ENCODE measurements around the gene EAF1.

GRCh38 chr3:15470261-15470660 lies 42.9 kb downstream of the EAF1 start:
- TF ChIP-seq POLR2A (IDR thresholded peaks at IDR 0.05), result no peak
- TF ChIP-seq EP300 (IDR thresholded peaks at IDR 0.05), result no peak
